WI38 (cell line): ENCODE measurements around the gene CCNF.
"Not testable (repeated sequence)": the region's sequence is repeated elsewhere in the genome, so short reads cannot be mapped to it uniquely, and the experiment has no call there.

Experiments used
- H3K4me3 ChIP-seq: 2 replicates; pipeline ENCODE4 v1.5.1; 2011; ENCODE audit warnings: low read depth, mild to moderate bottlenecking, control low read depth, low read length
- CTCF ChIP-seq: IDR thresholded peaks from 2 replicates; pipeline ENCODE4 v1.5.1; 2012; ENCODE audit warnings: low read depth, mild to moderate bottlenecking, control low read depth, low read length

CCNF gene

DNA sequence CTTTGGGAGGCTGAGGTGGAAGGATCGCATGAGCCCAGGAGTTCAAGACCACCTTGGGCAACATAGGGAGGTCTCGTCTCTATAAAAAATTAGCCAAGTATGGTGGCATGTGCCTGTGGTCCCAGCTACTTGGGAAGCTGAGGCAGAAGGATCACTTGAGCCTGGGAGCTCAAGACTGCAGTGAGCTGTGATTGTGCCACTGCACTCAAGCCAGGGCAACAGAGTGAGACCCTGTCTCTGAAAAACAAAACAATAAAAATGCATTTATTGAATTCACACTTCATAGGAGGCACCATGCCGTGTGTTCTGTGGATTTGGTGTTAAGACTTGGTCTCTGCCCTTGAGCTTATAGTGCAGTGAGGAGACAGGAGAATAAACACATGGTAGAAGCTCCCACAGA, 48.1 kb downstream of the CCNF start:
- TF ChIP-seq CTCF: no peak
- no peak overlapping the region for H3K4me3 ChIP-seq

DNA sequence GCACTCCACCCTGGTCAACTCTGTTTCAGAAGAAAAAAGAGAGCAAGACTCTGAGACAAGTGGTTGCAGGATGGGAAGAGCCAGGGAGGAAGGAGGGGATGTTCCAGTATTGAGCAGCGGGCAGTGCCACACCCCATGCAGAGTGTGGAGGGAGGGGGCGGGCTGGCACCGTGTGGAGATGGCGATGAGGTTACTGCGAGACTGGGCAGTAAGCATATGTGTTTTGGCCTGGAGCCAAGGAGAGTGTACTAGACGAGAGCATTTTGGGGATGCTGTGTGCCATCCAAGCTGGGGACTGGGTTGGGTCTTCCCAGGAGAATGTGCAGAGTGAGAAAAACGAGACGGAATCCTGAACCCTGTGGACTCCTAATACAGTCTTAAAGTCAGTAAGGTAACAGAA, 49.0 kb downstream of the CCNF start:
- TF ChIP-seq CTCF: no peak
- H3K4me3 ChIP-seq: no peak overlapping the region

DNA sequence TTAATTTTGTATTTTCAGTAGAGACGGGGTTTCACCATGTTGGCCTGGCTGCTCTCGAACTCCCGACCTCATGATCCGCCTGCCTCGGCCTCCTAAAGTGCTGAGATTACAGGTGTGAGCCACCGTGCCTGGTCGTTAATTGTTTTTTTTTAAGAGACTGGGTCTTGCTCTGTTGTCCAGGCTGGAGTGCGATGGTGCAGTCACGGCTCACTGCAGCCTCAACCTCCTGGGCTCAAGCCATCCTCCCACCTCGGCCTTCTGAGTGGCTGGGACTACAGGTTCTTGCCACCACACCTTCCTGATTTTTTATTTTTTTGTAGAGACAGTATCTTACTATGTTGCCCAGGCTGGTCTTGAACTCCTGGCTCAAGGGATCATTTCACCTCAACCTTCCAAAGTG, 50.7 kb downstream of the CCNF start:
- not testable (repeated sequence) for H3K4me3 ChIP-seq

DNA sequence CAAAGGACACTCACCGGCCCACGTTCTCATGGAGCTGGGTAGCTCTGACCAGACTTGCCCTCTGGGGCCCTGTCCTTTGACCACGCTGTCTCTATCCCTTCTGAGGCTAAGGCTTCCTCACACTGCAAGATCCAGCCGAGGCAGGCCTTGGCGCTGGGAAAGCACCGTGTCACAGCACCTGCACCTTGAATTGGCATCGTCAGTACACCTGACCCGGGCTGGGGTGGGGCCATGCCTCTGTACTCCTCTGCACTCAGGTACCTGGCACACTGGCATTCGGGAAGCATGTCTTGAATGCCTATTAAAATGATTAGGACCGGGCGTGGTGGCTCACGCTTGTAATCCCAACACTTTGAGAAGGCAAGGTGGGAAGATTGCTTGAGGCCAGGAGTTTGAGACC, 51.7 kb downstream of the CCNF start:
- H3K4me3 ChIP-seq: no peak overlapping the region
- no peak for TF ChIP-seq CTCF

DNA sequence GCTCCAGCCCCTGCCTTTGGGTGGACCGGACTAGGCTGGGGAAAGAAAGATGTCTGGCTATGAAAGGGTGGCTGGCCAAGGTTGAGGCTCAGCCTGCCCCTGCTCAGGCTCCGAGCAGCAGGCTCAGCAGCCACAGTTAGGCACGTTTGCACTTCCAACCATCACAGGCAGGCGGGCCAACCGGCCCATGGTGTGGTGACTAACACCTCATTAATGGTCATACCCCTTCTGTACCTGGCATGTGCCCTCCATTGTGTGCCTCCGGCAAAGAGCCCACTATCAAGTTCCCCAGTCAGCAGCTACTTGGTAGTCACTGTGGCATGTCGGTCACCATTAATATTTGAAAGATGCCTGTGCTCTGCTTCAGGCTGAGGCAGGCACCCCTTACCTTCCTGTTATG, 52.4 kb downstream of the CCNF start:
- H3K4me3 ChIP-seq: no peak overlapping the region
- no peak for TF ChIP-seq CTCF

GRCh38 chr16:2482249-2482648, 53.0 kb downstream of the CCNF start:
- TF ChIP-seq CTCF: no peak

DNA sequence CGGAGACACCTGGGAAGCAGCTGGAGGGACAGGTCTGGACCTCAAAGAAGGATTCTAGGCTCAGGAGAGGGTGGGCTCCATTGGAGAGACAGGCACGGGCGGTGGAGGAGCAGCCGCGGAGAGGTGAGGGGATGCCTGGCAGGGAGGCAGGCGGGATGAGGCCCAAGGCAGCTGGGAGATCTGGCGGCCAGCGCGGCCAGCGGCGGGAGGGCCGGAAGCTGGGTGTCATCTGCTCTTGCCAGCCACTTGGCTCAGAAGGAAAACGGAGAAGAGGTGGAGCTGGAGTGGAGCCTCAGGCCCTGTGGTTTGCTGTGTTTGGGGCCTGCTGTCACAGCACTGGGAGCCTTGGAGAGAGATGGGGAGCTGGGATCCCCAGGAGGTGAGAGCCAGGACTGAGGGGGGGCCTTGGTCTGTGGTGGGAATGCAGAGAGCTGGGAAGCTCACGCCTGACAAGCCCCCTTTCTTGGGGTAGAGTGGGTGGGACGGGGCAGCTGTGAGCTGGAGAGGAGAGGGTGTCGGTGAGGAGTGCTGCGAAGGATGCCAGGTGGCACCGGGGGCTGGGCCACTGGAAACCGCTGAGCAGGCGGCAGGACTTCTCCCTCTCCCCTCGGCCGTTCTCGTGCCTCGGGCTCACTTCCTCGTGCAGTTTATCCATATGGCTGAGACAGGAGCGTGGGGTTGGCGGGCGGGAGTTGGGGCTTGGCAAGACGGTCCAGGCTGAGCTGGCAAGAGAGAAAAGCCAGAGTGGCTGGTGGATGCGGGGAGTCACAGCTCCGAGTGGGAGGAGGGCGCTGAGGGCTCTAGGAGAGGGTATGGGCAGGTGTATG, 53.7 kb downstream of the CCNF start:
- peak overlapping the region; percentile 39 for H3K4me3 ChIP-seq
- TF ChIP-seq CTCF: no peak

More at GRCh38 chr16:2482249-2482648, 53.0 kb downstream of the CCNF start:
- H3K4me3 ChIP-seq: no peak overlapping the region
